Left ventricle myocardium inferior (tissue), 1 donor: ENCODE data around the gene MYRF. TPM values are rescaled to one million over a fixed set of nuclear protein-coding genes. Genes with fewer than 3 reads are reported as not detected.

Experiments
- DNase-seq: peaks from one replicate; pipeline ENCODE4 v3.0.0-alpha.2; 2020
- H3K27ac ChIP-seq: fragments of 200-600 bp; replicated peaks from 2 replicates; pipeline ENCODE4 v1.8.0; 2021
- H3K27me3 ChIP-seq: fragments of 200-600 bp; 2 replicates; pipeline ENCODE4 v1.8.0; 2021; ENCODE audit warnings: low read depth
- H3K36me3 ChIP-seq: fragments of 200-600 bp; 2 replicates; pipeline ENCODE4 v1.8.0; 2021
- H3K4me1 ChIP-seq: fragments of 200-600 bp; 2 replicates; pipeline ENCODE4 v1.8.0; 2021
- H3K4me3 ChIP-seq: fragments of 200-600 bp; 2 replicates; pipeline ENCODE4 v1.8.0; 2021; ENCODE audit warnings: mild to moderate bottlenecking, moderate library complexity
- H3K9me3 ChIP-seq: fragments of 200-600 bp; replicated peaks from 2 replicates; pipeline ENCODE4 v1.8.0; 2021
- CTCF ChIP-seq: fragments of 200-600 bp; IDR thresholded peaks from 2 replicates; pipeline ENCODE4 v1.8.0; 2021; ENCODE audit warnings: antibody characterized with exemption, mild to moderate bottlenecking, borderline replicate concordance
- intact Hi-C: fragments of 100-400 bp; cut with micrococcal nuclease; formaldehyde crosslinking; loops from one replicate; pipeline ENCODE4 v1.11.0; 2022
- total RNA-seq: library from RNA; stranded (reverse); fragmentation: NEBNext Ultra II Directional; extraction: Animal tissue kit (Norgen Biotek cat#: 25700); gene quantifications from one replicate; pipeline ENCODE4 v1.2.1, GENCODE V29; 2021
- donor health status: DM: no; HTN: yes; CAD: no; lungs with severe emphysema.

The MYRF gene
- total RNA-seq, 1 donor from 2014 or later = 0.14 TPM

GRCh38 chr11:61720597-61720996 is 31.8 kb upstream of the MYRF start:
- no peaks in the 10 kb centered on the region for H3K9me3 ChIP-seq
- DNase-seq = no peak
- intact Hi-C loops = no loop called here
- H3K27me3 ChIP-seq = no peaks in the 10 kb centered on the region
- H3K36me3 ChIP-seq = peaks cover 14% of the 10 kb centered on the region
- no peak for TF ChIP-seq CTCF
- peaks cover 32% of the 10 kb centered on the region for H3K4me1 ChIP-seq
- H3K4me3 ChIP-seq = no peak overlapping the region
- H3K27ac ChIP-seq = no peak overlapping the region

GRCh38 chr11:61724437-61724836 is 28.0 kb upstream of the MYRF start:
- peaks cover 9% of the 10 kb centered on the region for H3K4me1 ChIP-seq
- no peak for DNase-seq
- intact Hi-C loops = no loop called here
- peak overlapping the region; percentile 28 for H3K27ac ChIP-seq
- no peaks in the 10 kb centered on the region for H3K27me3 ChIP-seq
- H3K36me3 ChIP-seq = peaks cover 31% of the 10 kb centered on the region
- H3K4me3 ChIP-seq = no peak overlapping the region
- H3K9me3 ChIP-seq = no peaks in the 10 kb centered on the region
- no peak for TF ChIP-seq CTCF

GRCh38 chr11:61725781-61726231 is 26.6 kb upstream of the MYRF start:
- no peak for TF ChIP-seq CTCF
- Histone ChIP-seq H3K4me1 (peaks cover 9% of the 10 kb centered on the region), H3K36me3 (peaks cover 31% of the 10 kb centered on the region), H3K4me3 (no peak overlapping the region), H3K9me3 (no peaks in the 10 kb centered on the region), H3K27me3 (no peaks in the 10 kb centered on the region), H3K27ac (no peak overlapping the region)
- intact Hi-C loops = no loop called here
- no peak for DNase-seq

GRCh38 chr11:61726775-61727174 is 25.7 kb upstream of the MYRF start:
- intact Hi-C loops = no loop called here
- no peak for TF ChIP-seq CTCF
- Histone ChIP-seq H3K27ac (peak overlapping the region; percentile 24), H3K36me3 (peaks cover 31% of the 10 kb centered on the region), H3K27me3 (no peaks in the 10 kb centered on the region), H3K9me3 (no peaks in the 10 kb centered on the region), H3K4me3 (no peak overlapping the region), H3K4me1 (peaks cover 9% of the 10 kb centered on the region)
- no peak for DNase-seq

GRCh38 chr11:61727401-61727811 is 25.0 kb upstream of the MYRF start:
- no peak overlapping the region for H3K4me3 ChIP-seq
- intact Hi-C loops = no loop called here
- H3K36me3 ChIP-seq = peaks cover 31% of the 10 kb centered on the region
- H3K9me3 ChIP-seq = no peaks in the 10 kb centered on the region
- no peak for DNase-seq
- H3K27me3 ChIP-seq = no peaks in the 10 kb centered on the region
- peaks cover 16% of the 10 kb centered on the region for H3K4me1 ChIP-seq
- no peak for TF ChIP-seq CTCF
- H3K27ac ChIP-seq = peak overlapping the region; percentile 24
